Liver (tissue), 9 donors: ENCODE measurements around the gene PNO1. TPM values are rescaled to one million over a fixed set of nuclear protein-coding genes. Genes with fewer than 3 reads are reported as not detected.

ENCODE experiments used
- DNase-seq: peaks from one replicate; pipeline ENCODE4 v3.0.0-alpha.2; 2017; ENCODE audit warnings: low spot score
- H3K27ac ChIP-seq, 2 donors: one replicate each; pipeline ENCODE4 v1.7.0; 2013; ENCODE audit warnings: inconsistent platforms in 2 of 2, low read length in 2 of 2, control low read depth in 1 of 2, low read depth in 1 of 2, mild to moderate bottlenecking in 1 of 2
- H3K27me3 ChIP-seq, 4 donors: one replicate each; pipeline versions ENCODE4 v1.6.1 to v1.7.0; 2013; ENCODE audit warnings: low read length in 3 of 4, inconsistent platforms in 1 of 4, mild to moderate bottlenecking in 1 of 4, moderate library complexity in 1 of 4; ENCODE audit not compliant: control insufficient read depth in 4 of 4, insufficient read depth in 4 of 4
- H3K36me3 ChIP-seq, 4 donors: one replicate each; pipeline versions ENCODE4 v1.6.1 to v1.7.0; 2013; ENCODE audit warnings: low read length in 3 of 4, mild to moderate bottlenecking in 3 of 4, low read depth in 1 of 4, moderate library complexity in 1 of 4; ENCODE audit not compliant: control insufficient read depth in 4 of 4, insufficient read depth in 3 of 4
- H3K4me1 ChIP-seq, 4 donors: one replicate each; pipeline versions ENCODE4 v1.6.1 to v1.7.0; 2013; ENCODE audit warnings: low read length in 3 of 4, mild to moderate bottlenecking in 3 of 4, moderate library complexity in 1 of 4; ENCODE audit not compliant: control insufficient read depth in 4 of 4, insufficient read depth in 4 of 4
- H3K4me3 ChIP-seq, 3 donors: one replicate each; pipeline versions ENCODE4 v1.6.1 to v1.7.0; 2013; ENCODE audit warnings: low read length in 3 of 3, control low read depth in 1 of 3, low read depth in 1 of 3, mild to moderate bottlenecking in 1 of 3
- H3K9ac ChIP-seq, 2 donors: one replicate each; pipeline ENCODE4 v1.7.0; 2013; ENCODE audit warnings: low read length in 2 of 2, mild to moderate bottlenecking in 2 of 2, moderate library complexity in 2 of 2, control low read depth in 1 of 2, low read depth in 1 of 2
- H3K9me3 ChIP-seq, 4 donors: one replicate each; pipeline versions ENCODE4 v1.6.1 to v1.7.0; 2013; ENCODE audit warnings: low read length in 3 of 4; ENCODE audit not compliant: control insufficient read depth in 4 of 4
- FOXA2 ChIP-seq: IDR thresholded peaks from 2 replicates; pipeline ENCODE4 v1.6.1; 2016; ENCODE audit warnings: antibody characterized with exemption
- HNF4A ChIP-seq, 2 donors: conservative IDR thresholded peaks; 2 replicates each; pipeline ENCODE4 v1.6.1; 2016; ENCODE audit warnings: antibody characterized with exemption in 2 of 2, mild to moderate bottlenecking in 2 of 2
- HNF4G ChIP-seq: IDR thresholded peaks from 2 replicates; pipeline ENCODE4 v1.6.1; 2016; ENCODE audit warnings: antibody characterized with exemption
- MAX ChIP-seq: IDR thresholded peaks from 2 replicates; pipeline ENCODE4 v1.6.1; 2016; ENCODE audit warnings: antibody characterized with exemption
- NR2F2 ChIP-seq: IDR thresholded peaks from 2 replicates; pipeline ENCODE4 v1.6.1; 2016; ENCODE audit warnings: antibody characterized with exemption
- RAD21 ChIP-seq, 2 donors: IDR thresholded peaks; 2 replicates each; pipeline ENCODE4 v1.6.1; 2016; ENCODE audit warnings: antibody characterized with exemption in 2 of 2, mild to moderate bottlenecking in 2 of 2
- RXRA ChIP-seq, 2 donors: IDR thresholded peaks; 2 replicates each; pipeline ENCODE4 v1.6.1; 2017 to 2018; ENCODE audit warnings: antibody characterized with exemption in 2 of 2, mild to moderate bottlenecking in 1 of 2
- SP1 ChIP-seq: IDR thresholded peaks from 2 replicates; pipeline ENCODE4 v1.6.1; 2018; ENCODE audit warnings: antibody characterized with exemption, mild to moderate bottlenecking
- TAF1 ChIP-seq: conservative IDR thresholded peaks from 2 replicates; pipeline ENCODE4 v1.6.1; 2016; ENCODE audit warnings: antibody characterized with exemption, mild to moderate bottlenecking
- ZBTB33 ChIP-seq: IDR thresholded peaks from 2 replicates; pipeline ENCODE4 v1.6.1; 2016; ENCODE audit warnings: antibody characterized with exemption
- WGBS: extraction: QIAGEN DNeasy Blood & Tissue Kit; methylation state at CpG from one replicate; pipeline ENCODE4 v1.1.7; 2013; 5-methylcytosine and 5-hydroxymethylcytosine counted together
- polyA plus RNA-seq, 2 donors: library from polyadenylated mRNA; stranded (reverse) in 1 of 2; unstranded in 1 of 2; fragments of 200-250 nt in 1 of 2; fragments of >200 nt in 1 of 2; fragmentation: Nextera tagmentation in 1 of 2; extraction: Ambion mirVana in 1 of 2; gene quantifications; one replicate each; pipeline versions ENCODE4 v1.2.1 to v1.2.3, GENCODE V29; 2013 to 2015
- total RNA-seq, 2 donors: library from RNA; depleted of rRNA; stranded (reverse); fragments of >200 nt; gene quantifications; one replicate each; pipeline ENCODE4 v1.2.3, GENCODE V29; 2014
- TF ChIP-seq, protein P1 (sequence below): fragments of 150-350 bp; IDR thresholded peaks from 2 replicates; pipeline ENCODE4 v1.5.1; 2017; ENCODE audit warnings: improper control_type of control experiment, low read depth, low read length; ENCODE audit not compliant: missing input control
- TF ChIP-seq, protein P2 (sequence below): IDR thresholded peaks from 2 replicates; pipeline ENCODE4 v1.6.1; 2016; ENCODE audit warnings: antibody characterized with exemption
- donor health status: healthy.
- donor health status: healthy.
- donor health status: healthy.
- donor health status: healthy.
- donor health status: healthy.

Gene PNO1
- total and polyA plus RNA-seq, 4 donors = 5.5 to 9.5 (median 8.4) TPM

GRCh38 chr2:68178954-68179627, 21.4 kb downstream of the PNO1 start:
- H3K9ac ChIP-seq = no peak overlapping the region
- DNase-seq = no peak
- no peaks in the 10 kb centered on the region for H3K9me3 ChIP-seq
- no peak overlapping the region for H3K4me3 ChIP-seq
- H3K36me3 ChIP-seq = peaks cover 0 to 21% (median 15%) of the 10 kb centered on the region in 4 donors
- 84% methylated on average over 4 of the region's 4 CpGs for WGBS
- no peak for TF ChIP-seq HNF4A (conservative IDR thresholded peaks at IDR 0.05)
- H3K27me3 ChIP-seq = no peaks in the 10 kb centered on the region
- no peaks in the 10 kb centered on the region for H3K4me1 ChIP-seq
- no peak overlapping the region for H3K27ac ChIP-seq

GRCh38 chr2:68182902-68183301, 25.2 kb downstream of the PNO1 start:
- peaks cover 2 to 17% (median 11%) of the 10 kb centered on the region in 4 donors for H3K36me3 ChIP-seq
- TF ChIP-seq RXRA (IDR thresholded peaks at IDR 0.05) = no peak
- no peak for TF ChIP-seq SP1
- no peak for TF ChIP-seq HNF4G
- no peak for TF ChIP-seq NR2F2
- no peak for TF ChIP-seq TAF1
- TF ChIP-seq FOXA2 = no peak
- no peak for TF ChIP-seq ZBTB33
- no peak for DNase-seq
- H3K27me3 ChIP-seq = no peaks in the 10 kb centered on the region
- H3K27ac ChIP-seq = no peak overlapping the region
- no peak overlapping the region for H3K4me3 ChIP-seq
- no peaks in the 10 kb centered on the region for H3K9me3 ChIP-seq
- WGBS = 97% methylated on average over 1 of the region's 1 CpG
- peaks cover 4 to 14% (median 11%) of the 10 kb centered on the region in 4 donors for H3K4me1 ChIP-seq
- no peak overlapping the region for H3K9ac ChIP-seq

GRCh38 chr2:68185541-68186164, 28.0 kb downstream of the PNO1 start:
- peak; percentile 76 for DNase-seq
- H3K36me3 ChIP-seq = peaks cover 2 to 11% (median 7%) of the 10 kb centered on the region in 4 donors

More at GRCh38 chr2:68185541-68186164, 28.0 kb downstream of the PNO1 start:
- WGBS = 34% methylated on average over 5 of the region's 5 CpGs
- Histone ChIP-seq H3K9ac (no peak overlapping the region), H3K4me3 (no peak overlapping the region), H3K27ac (no peak overlapping the region), H3K27me3 (no peaks in the 10 kb centered on the region), H3K9me3 (no peaks in the 10 kb centered on the region), H3K4me1 (peaks cover 9 to 18% (median 12%) of the 10 kb centered on the region in 4 donors)
- TF ChIP-seq RXRA (IDR thresholded peaks at IDR 0.05) = peak in 1 of 2 donors; percentile 31
- peak; percentile 27 to 70 for TF ChIP-seq RAD21 (IDR thresholded peaks at IDR 0.05)
- TF ChIP-seq, protein P1, sequence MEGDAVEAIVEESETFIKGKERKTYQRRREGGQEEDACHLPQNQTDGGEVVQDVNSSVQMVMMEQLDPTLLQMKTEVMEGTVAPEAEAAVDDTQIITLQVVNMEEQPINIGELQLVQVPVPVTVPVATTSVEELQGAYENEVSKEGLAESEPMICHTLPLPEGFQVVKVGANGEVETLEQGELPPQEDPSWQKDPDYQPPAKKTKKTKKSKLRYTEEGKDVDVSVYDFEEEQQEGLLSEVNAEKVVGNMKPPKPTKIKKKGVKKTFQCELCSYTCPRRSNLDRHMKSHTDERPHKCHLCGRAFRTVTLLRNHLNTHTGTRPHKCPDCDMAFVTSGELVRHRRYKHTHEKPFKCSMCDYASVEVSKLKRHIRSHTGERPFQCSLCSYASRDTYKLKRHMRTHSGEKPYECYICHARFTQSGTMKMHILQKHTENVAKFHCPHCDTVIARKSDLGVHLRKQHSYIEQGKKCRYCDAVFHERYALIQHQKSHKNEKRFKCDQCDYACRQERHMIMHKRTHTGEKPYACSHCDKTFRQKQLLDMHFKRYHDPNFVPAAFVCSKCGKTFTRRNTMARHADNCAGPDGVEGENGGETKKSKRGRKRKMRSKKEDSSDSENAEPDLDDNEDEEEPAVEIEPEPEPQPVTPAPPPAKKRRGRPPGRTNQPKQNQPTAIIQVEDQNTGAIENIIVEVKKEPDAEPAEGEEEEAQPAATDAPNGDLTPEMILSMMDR = peak; percentile 35
- TF ChIP-seq MAX = no peak
- no peak for TF ChIP-seq HNF4A (conservative IDR thresholded peaks at IDR 0.05)
- TF ChIP-seq, protein P2, sequence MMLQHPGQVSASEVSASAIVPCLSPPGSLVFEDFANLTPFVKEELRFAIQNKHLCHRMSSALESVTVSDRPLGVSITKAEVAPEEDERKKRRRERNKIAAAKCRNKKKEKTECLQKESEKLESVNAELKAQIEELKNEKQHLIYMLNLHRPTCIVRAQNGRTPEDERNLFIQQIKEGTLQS = no peak
